Measurements from ENCODE around the gene NRXN3.

DNA sequence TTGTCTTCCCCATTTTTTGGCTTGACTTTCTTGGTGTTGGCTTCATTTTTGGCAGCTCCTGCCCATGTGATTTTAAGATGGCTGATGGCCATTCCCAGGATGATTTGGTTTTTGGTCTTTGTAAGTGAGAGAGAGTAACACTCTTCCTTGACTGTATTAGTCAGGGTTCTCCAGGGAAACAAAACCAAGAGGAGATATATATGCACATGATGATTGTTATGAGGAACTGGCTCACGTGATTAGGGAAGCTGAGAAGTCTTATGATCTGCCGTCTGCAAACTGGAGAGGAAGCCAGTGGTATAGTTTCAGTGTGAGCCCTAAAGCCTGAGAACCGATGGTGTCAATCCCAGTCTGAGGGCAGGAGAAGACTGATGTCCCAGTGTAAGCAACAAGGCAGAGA is 146.6 kb downstream of the NRXN3 start:
- TF ChIP-seq, protein P1, sequence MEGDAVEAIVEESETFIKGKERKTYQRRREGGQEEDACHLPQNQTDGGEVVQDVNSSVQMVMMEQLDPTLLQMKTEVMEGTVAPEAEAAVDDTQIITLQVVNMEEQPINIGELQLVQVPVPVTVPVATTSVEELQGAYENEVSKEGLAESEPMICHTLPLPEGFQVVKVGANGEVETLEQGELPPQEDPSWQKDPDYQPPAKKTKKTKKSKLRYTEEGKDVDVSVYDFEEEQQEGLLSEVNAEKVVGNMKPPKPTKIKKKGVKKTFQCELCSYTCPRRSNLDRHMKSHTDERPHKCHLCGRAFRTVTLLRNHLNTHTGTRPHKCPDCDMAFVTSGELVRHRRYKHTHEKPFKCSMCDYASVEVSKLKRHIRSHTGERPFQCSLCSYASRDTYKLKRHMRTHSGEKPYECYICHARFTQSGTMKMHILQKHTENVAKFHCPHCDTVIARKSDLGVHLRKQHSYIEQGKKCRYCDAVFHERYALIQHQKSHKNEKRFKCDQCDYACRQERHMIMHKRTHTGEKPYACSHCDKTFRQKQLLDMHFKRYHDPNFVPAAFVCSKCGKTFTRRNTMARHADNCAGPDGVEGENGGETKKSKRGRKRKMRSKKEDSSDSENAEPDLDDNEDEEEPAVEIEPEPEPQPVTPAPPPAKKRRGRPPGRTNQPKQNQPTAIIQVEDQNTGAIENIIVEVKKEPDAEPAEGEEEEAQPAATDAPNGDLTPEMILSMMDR (IDR thresholded peaks at IDR 0.05 in 4 of 5, conservative IDR thresholded peaks at IDR 0.05 in 1 of 5) = no peak
- no peak for TF ChIP-seq POLR2A (IDR thresholded peaks at IDR 0.05)
